Liver (tissue), 9 donors: ENCODE data around the gene ALX3. TPM values are rescaled to one million over a fixed set of nuclear protein-coding genes. Genes with fewer than 3 reads are reported as not detected.

Experiments used
- DNase-seq: peaks from one replicate; pipeline ENCODE4 v3.0.0-alpha.2; 2017; ENCODE audit warnings: low spot score
- H3K27ac ChIP-seq, 2 donors: one replicate each; pipeline ENCODE4 v1.7.0; 2013; ENCODE audit warnings: inconsistent platforms in 2 of 2, low read length in 2 of 2, control low read depth in 1 of 2, low read depth in 1 of 2, mild to moderate bottlenecking in 1 of 2
- H3K27me3 ChIP-seq, 4 donors: one replicate each; pipeline versions ENCODE4 v1.6.1 to v1.7.0; 2013; ENCODE audit warnings: low read length in 3 of 4, inconsistent platforms in 1 of 4, mild to moderate bottlenecking in 1 of 4, moderate library complexity in 1 of 4; ENCODE audit not compliant: control insufficient read depth in 4 of 4, insufficient read depth in 4 of 4
- H3K36me3 ChIP-seq, 4 donors: one replicate each; pipeline versions ENCODE4 v1.6.1 to v1.7.0; 2013; ENCODE audit warnings: low read length in 3 of 4, mild to moderate bottlenecking in 3 of 4, low read depth in 1 of 4, moderate library complexity in 1 of 4; ENCODE audit not compliant: control insufficient read depth in 4 of 4, insufficient read depth in 3 of 4
- H3K4me1 ChIP-seq, 4 donors: one replicate each; pipeline versions ENCODE4 v1.6.1 to v1.7.0; 2013; ENCODE audit warnings: low read length in 3 of 4, mild to moderate bottlenecking in 3 of 4, moderate library complexity in 1 of 4; ENCODE audit not compliant: control insufficient read depth in 4 of 4, insufficient read depth in 4 of 4
- H3K4me3 ChIP-seq, 3 donors: one replicate each; pipeline versions ENCODE4 v1.6.1 to v1.7.0; 2013; ENCODE audit warnings: low read length in 3 of 3, control low read depth in 1 of 3, low read depth in 1 of 3, mild to moderate bottlenecking in 1 of 3
- H3K9ac ChIP-seq, 2 donors: one replicate each; pipeline ENCODE4 v1.7.0; 2013; ENCODE audit warnings: low read length in 2 of 2, mild to moderate bottlenecking in 2 of 2, moderate library complexity in 2 of 2, control low read depth in 1 of 2, low read depth in 1 of 2
- H3K9me3 ChIP-seq, 4 donors: one replicate each; pipeline versions ENCODE4 v1.6.1 to v1.7.0; 2013; ENCODE audit warnings: low read length in 3 of 4; ENCODE audit not compliant: control insufficient read depth in 4 of 4
- EGR1 ChIP-seq, 2 donors: IDR thresholded peaks; 2 replicates each; pipeline ENCODE4 v1.6.1; 2016 to 2018; ENCODE audit warnings: antibody characterized with exemption in 2 of 2, low read depth in 2 of 2
- FOXA1 ChIP-seq: IDR thresholded peaks from 2 replicates; pipeline ENCODE4 v1.6.1; 2016; ENCODE audit warnings: antibody characterized with exemption
- FOXA2 ChIP-seq: IDR thresholded peaks from 2 replicates; pipeline ENCODE4 v1.6.1; 2016; ENCODE audit warnings: antibody characterized with exemption
- GABPA ChIP-seq, 2 donors: IDR thresholded peaks in 1 of 2; conservative IDR thresholded peaks in 1 of 2; 2 replicates each; pipeline ENCODE4 v1.6.1; 2016; ENCODE audit warnings: antibody characterized with exemption in 2 of 2, mild to moderate bottlenecking in 1 of 2, moderate library complexity in 1 of 2
- HNF4A ChIP-seq, 2 donors: conservative IDR thresholded peaks; 2 replicates each; pipeline ENCODE4 v1.6.1; 2016; ENCODE audit warnings: antibody characterized with exemption in 2 of 2, mild to moderate bottlenecking in 2 of 2
- HNF4G ChIP-seq: IDR thresholded peaks from 2 replicates; pipeline ENCODE4 v1.6.1; 2016; ENCODE audit warnings: antibody characterized with exemption
- JUND ChIP-seq, 2 donors: IDR thresholded peaks; 2 replicates each; pipeline ENCODE4 v1.6.1; 2016; ENCODE audit warnings: antibody characterized with exemption in 2 of 2
- NR2F2 ChIP-seq: IDR thresholded peaks from 2 replicates; pipeline ENCODE4 v1.6.1; 2016; ENCODE audit warnings: antibody characterized with exemption
- RAD21 ChIP-seq, 2 donors: IDR thresholded peaks; 2 replicates each; pipeline ENCODE4 v1.6.1; 2016; ENCODE audit warnings: antibody characterized with exemption in 2 of 2, mild to moderate bottlenecking in 2 of 2
- RXRA ChIP-seq, 2 donors: IDR thresholded peaks; 2 replicates each; pipeline ENCODE4 v1.6.1; 2017 to 2018; ENCODE audit warnings: antibody characterized with exemption in 2 of 2, mild to moderate bottlenecking in 1 of 2
- SP1 ChIP-seq: IDR thresholded peaks from 2 replicates; pipeline ENCODE4 v1.6.1; 2018; ENCODE audit warnings: antibody characterized with exemption, mild to moderate bottlenecking
- TAF1 ChIP-seq: conservative IDR thresholded peaks from 2 replicates; pipeline ENCODE4 v1.6.1; 2016; ENCODE audit warnings: antibody characterized with exemption, mild to moderate bottlenecking
- YY1 ChIP-seq: IDR thresholded peaks from 2 replicates; pipeline ENCODE4 v1.6.1; 2016; ENCODE audit warnings: antibody characterized with exemption, mild to moderate bottlenecking
- WGBS: extraction: QIAGEN DNeasy Blood & Tissue Kit; methylation state at CpG from one replicate; pipeline ENCODE4 v1.1.7; 2013; 5-methylcytosine and 5-hydroxymethylcytosine counted together
- polyA plus RNA-seq, 2 donors: library from polyadenylated mRNA; stranded (reverse) in 1 of 2; unstranded in 1 of 2; fragments of 200-250 nt in 1 of 2; fragments of >200 nt in 1 of 2; fragmentation: Nextera tagmentation in 1 of 2; extraction: Ambion mirVana in 1 of 2; gene quantifications; one replicate each; pipeline versions ENCODE4 v1.2.1 to v1.2.3, GENCODE V29; 2013 to 2015
- total RNA-seq, 2 donors: library from RNA; depleted of rRNA; stranded (reverse); fragments of >200 nt; gene quantifications; one replicate each; pipeline ENCODE4 v1.2.3, GENCODE V29; 2014
- TF ChIP-seq, protein P1 (sequence below): IDR thresholded peaks from 2 replicates; pipeline ENCODE4 v1.6.1; 2016; ENCODE audit warnings: antibody characterized with exemption
- TF ChIP-seq, protein P2 (sequence below): IDR thresholded peaks from 2 replicates; pipeline ENCODE4 v1.6.1; 2016; ENCODE audit warnings: antibody characterized with exemption
- TF ChIP-seq, protein P3 (sequence below): fragments of 150-350 bp; IDR thresholded peaks from 2 replicates; pipeline ENCODE4 v1.5.1; 2017; ENCODE audit warnings: improper control_type of control experiment, low read depth, low read length; ENCODE audit not compliant: missing input control
- TF ChIP-seq, protein P4 (sequence below): IDR thresholded peaks from 2 replicates; pipeline ENCODE4 v1.6.1; 2016; ENCODE audit warnings: antibody characterized with exemption
- TF ChIP-seq, protein P5 (sequence below): IDR thresholded peaks from 2 replicates; pipeline ENCODE4 v1.6.1; 2016; ENCODE audit warnings: antibody characterized with exemption, mild to moderate bottlenecking
- donor health status: healthy.
- donor health status: healthy.
- donor health status: healthy.
- donor health status: healthy.
- donor health status: healthy.

Gene ALX3
- total and polyA plus RNA-seq, 4 donors, result not detected

DNA sequence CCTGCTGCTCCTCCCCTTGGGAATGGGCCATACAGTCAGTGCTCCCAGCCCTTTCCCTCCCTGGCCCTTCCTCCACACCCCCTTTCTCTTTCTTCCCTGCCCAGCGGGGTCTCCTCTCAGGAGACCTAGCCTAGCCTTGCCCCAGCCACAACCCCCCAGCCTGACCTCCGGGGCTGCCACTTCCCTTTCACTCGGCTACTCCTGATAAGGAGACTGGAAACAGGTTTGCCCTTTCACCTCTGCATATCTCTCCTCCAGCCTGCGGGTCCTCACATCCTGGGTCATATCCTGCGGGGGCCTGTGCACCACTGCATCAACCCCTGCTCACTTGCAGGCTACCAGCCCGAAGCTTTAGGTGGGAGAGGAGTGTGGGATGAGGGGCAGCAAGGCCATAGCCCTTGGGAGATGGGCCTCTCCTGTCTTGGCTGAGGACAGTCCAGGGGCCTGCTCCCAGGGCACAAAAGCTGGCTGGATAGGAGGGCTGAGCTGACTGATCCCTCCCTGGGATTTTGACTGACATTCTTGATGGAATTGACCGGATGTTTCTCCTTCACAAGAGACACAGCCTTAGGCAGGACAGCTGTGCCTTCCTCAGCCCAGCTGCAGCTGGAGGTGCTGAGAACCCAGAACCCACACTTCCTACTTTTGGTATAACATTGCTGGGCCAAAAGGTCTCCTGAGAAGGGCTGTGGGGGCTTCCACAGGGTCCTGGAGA lies 19.2 kb upstream of the ALX3 start:
- Histone ChIP-seq H3K27ac (no peak overlapping the region), H3K36me3 (no peaks in the 10 kb centered on the region), H3K4me3 (no peak overlapping the region), H3K4me1 (peaks cover 0 to 24% (median 18%) of the 10 kb centered on the region in 4 donors), H3K9me3 (no peaks in the 10 kb centered on the region), H3K27me3 (no peaks in the 10 kb centered on the region), H3K9ac (no peak overlapping the region)
- TF ChIP-seq FOXA2 (no peak), NR2F2 (peak; percentile 89), RAD21 (IDR thresholded peaks at IDR 0.05) (no peak), JUND (IDR thresholded peaks at IDR 0.05) (no peak), SP1 (no peak)
- TF ChIP-seq, protein P1, sequence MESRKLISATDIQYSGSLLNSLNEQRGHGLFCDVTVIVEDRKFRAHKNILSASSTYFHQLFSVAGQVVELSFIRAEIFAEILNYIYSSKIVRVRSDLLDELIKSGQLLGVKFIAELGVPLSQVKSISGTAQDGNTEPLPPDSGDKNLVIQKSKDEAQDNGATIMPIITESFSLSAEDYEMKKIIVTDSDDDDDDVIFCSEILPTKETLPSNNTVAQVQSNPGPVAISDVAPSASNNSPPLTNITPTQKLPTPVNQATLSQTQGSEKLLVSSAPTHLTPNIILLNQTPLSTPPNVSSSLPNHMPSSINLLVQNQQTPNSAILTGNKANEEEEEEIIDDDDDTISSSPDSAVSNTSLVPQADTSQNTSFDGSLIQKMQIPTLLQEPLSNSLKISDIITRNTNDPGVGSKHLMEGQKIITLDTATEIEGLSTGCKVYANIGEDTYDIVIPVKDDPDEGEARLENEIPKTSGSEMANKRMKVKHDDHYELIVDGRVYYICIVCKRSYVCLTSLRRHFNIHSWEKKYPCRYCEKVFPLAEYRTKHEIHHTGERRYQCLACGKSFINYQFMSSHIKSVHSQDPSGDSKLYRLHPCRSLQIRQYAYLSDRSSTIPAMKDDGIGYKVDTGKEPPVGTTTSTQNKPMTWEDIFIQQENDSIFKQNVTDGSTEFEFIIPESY, result no peak
- WGBS, result 57% methylated on average over 7 of the region's 7 CpGs
- DNase-seq, result no peak

DNA sequence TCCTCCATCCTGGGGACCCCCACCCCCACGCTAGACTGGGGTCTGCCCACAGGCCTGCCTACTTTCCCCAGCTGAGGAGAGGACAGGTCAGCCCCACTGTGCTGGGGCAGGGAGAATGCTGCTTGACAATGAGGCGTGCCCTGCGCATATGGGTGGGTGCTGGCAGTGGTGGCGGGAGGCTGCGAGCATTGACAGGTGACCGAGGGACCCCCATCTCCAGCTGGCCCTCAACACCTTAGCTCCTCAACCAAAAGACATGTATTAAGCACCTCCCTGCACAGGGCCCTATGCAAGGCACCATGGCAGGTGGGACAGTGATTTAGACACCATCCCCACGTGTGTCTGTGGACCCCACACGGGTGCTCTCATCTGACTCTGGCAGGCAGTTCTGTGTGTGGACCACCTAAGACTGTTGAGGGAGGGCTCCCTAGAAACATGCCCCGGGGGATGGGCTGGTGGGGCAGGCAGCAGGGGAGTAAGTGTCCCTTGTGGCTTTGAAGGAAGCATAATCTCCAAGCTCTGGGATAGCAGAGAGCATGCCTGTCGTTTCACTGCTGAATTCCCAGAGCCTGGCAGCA lies 18.4 kb upstream of the ALX3 start:
- Histone ChIP-seq H3K4me1 (peaks cover 3 to 31% (median 25%) of the 10 kb centered on the region in 4 donors), H3K9me3 (no peaks in the 10 kb centered on the region), H3K27ac (no peak overlapping the region), H3K4me3 (no peak overlapping the region), H3K27me3 (no peaks in the 10 kb centered on the region), H3K9ac (no peak overlapping the region), H3K36me3 (no peaks in the 10 kb centered on the region)
- TF ChIP-seq HNF4A (conservative IDR thresholded peaks at IDR 0.05) (no peak), JUND (IDR thresholded peaks at IDR 0.05) (no peak), TAF1 (no peak), SP1 (no peak), EGR1 (IDR thresholded peaks at IDR 0.05; ENCODE audit: low read depth in 2 of 2) (no peak), FOXA1 (no peak), YY1 (no peak), RAD21 (IDR thresholded peaks at IDR 0.05) (no peak), FOXA2 (no peak), RXRA (IDR thresholded peaks at IDR 0.05) (no peak), HNF4G (no peak), GABPA (IDR thresholded peaks at IDR 0.05 in 1 of 2, conservative IDR thresholded peaks at IDR 0.05 in 1 of 2) (no peak), NR2F2 (no peak)
- TF ChIP-seq, protein P2, sequence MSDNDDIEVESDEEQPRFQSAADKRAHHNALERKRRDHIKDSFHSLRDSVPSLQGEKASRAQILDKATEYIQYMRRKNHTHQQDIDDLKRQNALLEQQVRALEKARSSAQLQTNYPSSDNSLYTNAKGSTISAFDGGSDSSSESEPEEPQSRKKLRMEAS, result no peak
- TF ChIP-seq, protein P3, sequence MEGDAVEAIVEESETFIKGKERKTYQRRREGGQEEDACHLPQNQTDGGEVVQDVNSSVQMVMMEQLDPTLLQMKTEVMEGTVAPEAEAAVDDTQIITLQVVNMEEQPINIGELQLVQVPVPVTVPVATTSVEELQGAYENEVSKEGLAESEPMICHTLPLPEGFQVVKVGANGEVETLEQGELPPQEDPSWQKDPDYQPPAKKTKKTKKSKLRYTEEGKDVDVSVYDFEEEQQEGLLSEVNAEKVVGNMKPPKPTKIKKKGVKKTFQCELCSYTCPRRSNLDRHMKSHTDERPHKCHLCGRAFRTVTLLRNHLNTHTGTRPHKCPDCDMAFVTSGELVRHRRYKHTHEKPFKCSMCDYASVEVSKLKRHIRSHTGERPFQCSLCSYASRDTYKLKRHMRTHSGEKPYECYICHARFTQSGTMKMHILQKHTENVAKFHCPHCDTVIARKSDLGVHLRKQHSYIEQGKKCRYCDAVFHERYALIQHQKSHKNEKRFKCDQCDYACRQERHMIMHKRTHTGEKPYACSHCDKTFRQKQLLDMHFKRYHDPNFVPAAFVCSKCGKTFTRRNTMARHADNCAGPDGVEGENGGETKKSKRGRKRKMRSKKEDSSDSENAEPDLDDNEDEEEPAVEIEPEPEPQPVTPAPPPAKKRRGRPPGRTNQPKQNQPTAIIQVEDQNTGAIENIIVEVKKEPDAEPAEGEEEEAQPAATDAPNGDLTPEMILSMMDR, result no peak
- TF ChIP-seq, protein P1, result no peak
- TF ChIP-seq, protein P4, sequence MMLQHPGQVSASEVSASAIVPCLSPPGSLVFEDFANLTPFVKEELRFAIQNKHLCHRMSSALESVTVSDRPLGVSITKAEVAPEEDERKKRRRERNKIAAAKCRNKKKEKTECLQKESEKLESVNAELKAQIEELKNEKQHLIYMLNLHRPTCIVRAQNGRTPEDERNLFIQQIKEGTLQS, result no peak
- TF ChIP-seq, protein P5, sequence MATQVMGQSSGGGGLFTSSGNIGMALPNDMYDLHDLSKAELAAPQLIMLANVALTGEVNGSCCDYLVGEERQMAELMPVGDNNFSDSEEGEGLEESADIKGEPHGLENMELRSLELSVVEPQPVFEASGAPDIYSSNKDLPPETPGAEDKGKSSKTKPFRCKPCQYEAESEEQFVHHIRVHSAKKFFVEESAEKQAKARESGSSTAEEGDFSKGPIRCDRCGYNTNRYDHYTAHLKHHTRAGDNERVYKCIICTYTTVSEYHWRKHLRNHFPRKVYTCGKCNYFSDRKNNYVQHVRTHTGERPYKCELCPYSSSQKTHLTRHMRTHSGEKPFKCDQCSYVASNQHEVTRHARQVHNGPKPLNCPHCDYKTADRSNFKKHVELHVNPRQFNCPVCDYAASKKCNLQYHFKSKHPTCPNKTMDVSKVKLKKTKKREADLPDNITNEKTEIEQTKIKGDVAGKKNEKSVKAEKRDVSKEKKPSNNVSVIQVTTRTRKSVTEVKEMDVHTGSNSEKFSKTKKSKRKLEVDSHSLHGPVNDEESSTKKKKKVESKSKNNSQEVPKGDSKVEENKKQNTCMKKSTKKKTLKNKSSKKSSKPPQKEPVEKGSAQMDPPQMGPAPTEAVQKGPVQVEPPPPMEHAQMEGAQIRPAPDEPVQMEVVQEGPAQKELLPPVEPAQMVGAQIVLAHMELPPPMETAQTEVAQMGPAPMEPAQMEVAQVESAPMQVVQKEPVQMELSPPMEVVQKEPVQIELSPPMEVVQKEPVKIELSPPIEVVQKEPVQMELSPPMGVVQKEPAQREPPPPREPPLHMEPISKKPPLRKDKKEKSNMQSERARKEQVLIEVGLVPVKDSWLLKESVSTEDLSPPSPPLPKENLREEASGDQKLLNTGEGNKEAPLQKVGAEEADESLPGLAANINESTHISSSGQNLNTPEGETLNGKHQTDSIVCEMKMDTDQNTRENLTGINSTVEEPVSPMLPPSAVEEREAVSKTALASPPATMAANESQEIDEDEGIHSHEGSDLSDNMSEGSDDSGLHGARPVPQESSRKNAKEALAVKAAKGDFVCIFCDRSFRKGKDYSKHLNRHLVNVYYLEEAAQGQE, result no peak
- 85% methylated on average over 10 of the region's 10 CpGs for WGBS
- DNase-seq, result no peak
